Lower leg skin (tissue), 4 donors: ENCODE results near the gene ASIC1. TPM values are rescaled to one million over a fixed set of nuclear protein-coding genes. Genes with fewer than 3 reads are reported as not detected.

ENCODE experiments used
- DNase-seq, 2 donors: peaks; one replicate each; pipeline ENCODE4 v3.0.0-alpha.2; 2019; ENCODE audit warnings: low spot score in 2 of 2
- H3K4me3 ChIP-seq: fragments of 200-600 bp; sonication (generic); 2 replicates; pipeline ENCODE4 v1.5.1; 2017; ENCODE audit warnings: mild to moderate bottlenecking, low read depth; ENCODE audit not compliant: poor library complexity, severe bottlenecking
- POLR2A ChIP-seq, 2 donors: fragments of 450-650 bp; IDR thresholded peaks; one replicate each; pipeline ENCODE4 v1.6.1; 2016 to 2017; ENCODE audit warnings: antibody characterized with exemption in 2 of 2, mild to moderate bottlenecking in 1 of 2, moderate library complexity in 1 of 2
- WGBS, 2 donors: methylation state at CpG; one replicate each; pipeline ENCODE4 v1.1.5; 2018; 5-methylcytosine and 5-hydroxymethylcytosine counted together
- intact Hi-C: fragments of 100-400 bp; cut with DNase I; formaldehyde crosslinking; loops from one replicate; pipeline ENCODE4 v1.15.0; 2023; ENCODE audit warnings: low total_unique reads
- total RNA-seq, 4 donors: library from RNA; depleted of rRNA; stranded (reverse); fragments of >200 nt; gene quantifications; one replicate each; pipeline ENCODE4 v1.1.0, GENCODE V29; 2016
- TF ChIP-seq, protein P1 (sequence below), 3 donors: fragments of 450-650 bp; IDR thresholded peaks; one replicate each; pipeline ENCODE4 v1.5.1; 2016; ENCODE audit warnings: antibody characterized with exemption in 3 of 3, mild to moderate bottlenecking in 3 of 3, moderate library complexity in 2 of 3

Gene ASIC1
- total RNA-seq, 4 donors from 2014 or later = 0.25 to 1.4 (median 0.42) TPM

DNA sequence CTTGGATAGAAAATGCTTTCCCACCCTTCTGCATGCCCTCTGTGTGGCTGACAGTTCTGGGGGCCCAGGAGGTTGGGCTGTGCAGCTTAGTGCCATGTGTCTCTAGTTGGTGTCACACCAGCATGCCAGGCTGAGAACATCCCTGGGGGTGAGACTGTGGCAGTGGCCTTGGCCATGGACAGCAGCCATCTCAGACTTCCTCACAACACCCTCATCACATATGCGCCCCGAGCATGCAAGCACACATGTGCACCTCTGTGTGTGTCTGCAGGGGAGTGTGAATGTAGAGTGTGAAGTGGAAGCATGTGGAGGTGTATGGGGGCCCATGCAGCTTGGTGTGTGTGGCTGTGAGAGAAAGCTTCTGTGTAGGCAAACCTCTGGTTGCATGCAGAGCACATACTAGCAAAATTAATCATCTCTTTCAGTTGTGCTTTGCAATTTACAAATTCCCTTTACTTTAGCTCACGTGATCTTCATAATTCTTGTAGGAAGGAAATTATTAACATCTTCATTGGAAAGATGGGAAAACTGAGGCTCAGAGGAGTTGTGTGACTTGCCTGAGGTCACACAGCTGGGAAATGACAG, 8.4 kb downstream of the ASIC1 start:
- DNase-seq = no peak
- no peak overlapping the region for H3K4me3 ChIP-seq
- intact Hi-C loops = no loop called here
- WGBS, 2 donors = 80 to 87% methylated on average over 3 of the region's 3 CpGs
- no peak for TF ChIP-seq POLR2A (IDR thresholded peaks at IDR 0.05)
- TF ChIP-seq, protein P1, sequence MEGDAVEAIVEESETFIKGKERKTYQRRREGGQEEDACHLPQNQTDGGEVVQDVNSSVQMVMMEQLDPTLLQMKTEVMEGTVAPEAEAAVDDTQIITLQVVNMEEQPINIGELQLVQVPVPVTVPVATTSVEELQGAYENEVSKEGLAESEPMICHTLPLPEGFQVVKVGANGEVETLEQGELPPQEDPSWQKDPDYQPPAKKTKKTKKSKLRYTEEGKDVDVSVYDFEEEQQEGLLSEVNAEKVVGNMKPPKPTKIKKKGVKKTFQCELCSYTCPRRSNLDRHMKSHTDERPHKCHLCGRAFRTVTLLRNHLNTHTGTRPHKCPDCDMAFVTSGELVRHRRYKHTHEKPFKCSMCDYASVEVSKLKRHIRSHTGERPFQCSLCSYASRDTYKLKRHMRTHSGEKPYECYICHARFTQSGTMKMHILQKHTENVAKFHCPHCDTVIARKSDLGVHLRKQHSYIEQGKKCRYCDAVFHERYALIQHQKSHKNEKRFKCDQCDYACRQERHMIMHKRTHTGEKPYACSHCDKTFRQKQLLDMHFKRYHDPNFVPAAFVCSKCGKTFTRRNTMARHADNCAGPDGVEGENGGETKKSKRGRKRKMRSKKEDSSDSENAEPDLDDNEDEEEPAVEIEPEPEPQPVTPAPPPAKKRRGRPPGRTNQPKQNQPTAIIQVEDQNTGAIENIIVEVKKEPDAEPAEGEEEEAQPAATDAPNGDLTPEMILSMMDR (IDR thresholded peaks at IDR 0.05) = no peak

DNA sequence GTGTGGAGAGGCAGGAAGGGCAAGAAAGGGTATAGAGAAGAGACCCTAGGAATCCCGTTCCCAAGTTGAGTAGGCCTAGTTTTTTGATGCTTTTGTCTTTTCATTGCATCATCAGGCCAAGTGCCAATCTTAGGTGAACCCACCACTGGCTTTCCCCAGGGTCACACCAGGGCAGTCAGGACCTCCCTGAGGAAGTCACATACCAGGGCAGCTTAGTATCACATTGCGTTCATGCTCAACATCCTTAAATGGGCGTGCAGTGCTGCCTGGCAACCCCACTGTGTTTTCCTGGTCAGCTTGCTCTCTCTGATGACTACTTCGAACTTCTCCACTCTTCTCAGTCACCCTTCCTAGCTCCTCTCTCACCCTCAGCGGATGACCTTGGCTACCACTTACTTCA, 9.0 kb downstream of the ASIC1 start:
- intact Hi-C loops = no loop called here
- 60 to 76% methylated on average over 5 of the region's 5 CpGs for WGBS, 2 donors
- no peak for DNase-seq
- no peak overlapping the region for H3K4me3 ChIP-seq
- TF ChIP-seq, protein P1 (IDR thresholded peaks at IDR 0.05) = no peak
- no peak for TF ChIP-seq POLR2A (IDR thresholded peaks at IDR 0.05)

DNA sequence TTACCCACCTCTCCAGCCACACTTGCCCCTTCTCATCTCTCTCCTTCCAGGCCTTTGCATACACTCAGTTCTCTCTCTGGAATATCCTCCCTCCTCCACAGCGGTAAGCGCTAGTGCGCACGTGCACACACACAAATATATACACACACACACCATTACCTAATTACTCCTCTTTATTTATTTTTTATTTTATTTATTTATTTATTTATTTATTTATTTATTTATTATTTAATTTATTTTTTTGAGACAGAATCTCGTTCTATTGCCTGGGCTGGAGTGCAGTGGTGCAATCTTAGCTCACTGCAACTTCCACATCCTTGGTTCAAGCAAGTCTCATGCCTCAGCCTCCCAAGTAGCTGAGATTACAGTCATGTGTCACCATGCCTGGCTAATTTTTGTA, 11.7 kb downstream of the ASIC1 start:
- DNase-seq = no peak
- WGBS, 2 donors = 97 to 98% methylated on average over 5 of the region's 5 CpGs
- no peak overlapping the region for H3K4me3 ChIP-seq
- intact Hi-C loops = no loop called here
- no peak for TF ChIP-seq POLR2A (IDR thresholded peaks at IDR 0.05)
- TF ChIP-seq, protein P1 (IDR thresholded peaks at IDR 0.05) = no peak

DNA sequence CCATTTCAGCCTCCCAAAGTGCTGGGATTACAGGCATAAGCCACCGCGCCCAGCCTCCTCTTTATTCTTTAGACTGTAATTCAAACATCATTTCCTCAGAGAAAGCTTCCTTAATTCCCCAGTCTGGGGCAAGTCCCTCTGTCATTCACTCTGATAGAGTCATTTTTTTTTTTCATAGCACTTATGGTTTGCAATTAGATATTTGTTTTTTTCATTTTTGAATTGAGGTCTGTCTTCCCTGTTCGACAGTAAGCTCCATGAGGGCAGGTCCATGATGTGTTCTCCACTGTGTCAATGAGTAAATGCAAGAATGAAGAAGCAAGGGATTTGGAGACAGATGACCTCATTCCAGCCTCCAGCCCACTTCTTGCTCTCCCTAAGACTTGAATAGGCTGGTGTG, 12.1 kb downstream of the ASIC1 start:
- no peak for DNase-seq
- 98 to 100% methylated on average over 3 of the region's 3 CpGs for WGBS, 2 donors
- intact Hi-C loops = no loop called here
- TF ChIP-seq POLR2A (IDR thresholded peaks at IDR 0.05) = no peak
- TF ChIP-seq, protein P1 (IDR thresholded peaks at IDR 0.05) = no peak
- H3K4me3 ChIP-seq = no peak overlapping the region

DNA sequence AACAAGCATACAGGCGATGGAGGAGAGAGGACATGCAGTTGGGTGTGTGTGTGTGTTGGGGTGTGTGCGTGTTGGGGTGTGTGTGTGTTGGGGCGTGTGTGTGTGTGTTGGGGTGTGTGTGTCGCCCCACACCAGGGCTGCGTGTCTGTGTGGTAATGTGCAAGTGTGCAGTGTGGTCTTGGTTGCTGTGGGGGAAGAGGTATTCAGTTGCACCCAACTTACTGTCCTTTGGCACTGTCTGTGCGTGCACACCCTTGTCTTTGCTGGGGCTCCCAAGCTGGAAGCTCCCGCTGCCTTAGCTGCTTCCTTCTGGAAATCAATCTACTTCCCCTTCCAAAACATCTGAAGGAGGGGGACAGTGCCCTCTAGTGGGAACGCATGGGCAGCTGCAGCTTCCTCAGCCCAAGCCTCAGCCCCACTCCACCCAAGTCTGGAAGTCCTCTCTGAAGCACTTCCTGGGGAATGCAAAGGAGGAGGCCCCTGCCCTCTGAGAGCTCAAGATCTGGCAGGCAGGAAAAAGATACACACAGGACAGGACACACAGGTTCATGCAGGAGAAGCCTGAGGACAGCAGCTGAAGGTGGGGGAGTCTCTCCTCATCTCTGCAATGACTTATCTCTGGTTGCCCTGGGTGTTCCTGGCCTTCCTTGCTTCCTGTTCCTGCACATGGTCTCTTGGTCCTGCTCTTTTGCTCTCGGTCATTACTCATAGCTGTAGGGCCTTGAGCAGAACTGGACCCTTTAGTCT, 13.1 kb downstream of the ASIC1 start:
- WGBS, 2 donors = 33 to 34% methylated on average over 9 of the region's 9 CpGs
- DNase-seq = peak; percentile 81 to 95
- no peak overlapping the region for H3K4me3 ChIP-seq
- TF ChIP-seq POLR2A (IDR thresholded peaks at IDR 0.05) = no peak
- TF ChIP-seq, protein P1 (IDR thresholded peaks at IDR 0.05) = peak in 1 of 3 donors; percentile 49
- intact Hi-C loops = loop anchor here (5.0 kb wide), 1 partner anchor 203 kb away; no protein-coding TSS in a partner anchor
